ENCODE results near the gene CLCN6.

Gene CLCN6

GRCh38 chr1:11839727-11840705, 34.0 kb downstream of the CLCN6 start:
- Histone ChIP-seq H3K4ac (ENCODE audit: low read depth, low read length) (no peak overlapping the region), H3K36me3 (ENCODE audit: control insufficient read depth in 1 of 2, insufficient read depth in 2 of 2, low read length in 2 of 2) (peaks cover 77 to 89% of the 10 kb centered on the region in 2 experiments), H2AFZ (ENCODE audit: insufficient read depth, low read length, poor library complexity) (no peak overlapping the region), H4K91ac (ENCODE audit: low read depth, low read length) (no peak overlapping the region), H3K14ac (ENCODE audit: low read length) (no peak overlapping the region), H2AK5ac (ENCODE audit: low read length) (no peak overlapping the region), H3K23ac (ENCODE audit: low read length) (no peak overlapping the region), H4K8ac (ENCODE audit: low read depth, low read length) (no peak overlapping the region), H3K9ac (ENCODE audit: low read length) (no peak overlapping the region), H3K4me3 (ENCODE audit: low read depth, low read length) (no peak overlapping the region), H3K79me1 (ENCODE audit: low read length) (no peaks in the 10 kb centered on the region), H4K12ac (ENCODE audit: low read depth, low read length) (no peak overlapping the region), H2BK12ac (ENCODE audit: low read length) (no peak overlapping the region), H2BK120ac (ENCODE audit: insufficient read depth, low read length, poor library complexity) (no peak overlapping the region), H3K27me3 (ENCODE audit: insufficient read depth, low read length) (no peaks in the 10 kb centered on the region), H3K4me1 (ENCODE audit: control insufficient read depth in 1 of 2, insufficient read depth in 2 of 2, low read length in 2 of 2) (no peaks in the 10 kb centered on the region), H3K27ac (ENCODE audit: low read depth, low read length) (no peak overlapping the region), H2BK5ac (ENCODE audit: low read depth, low read length, poor library complexity) (no peak overlapping the region), H3K18ac (ENCODE audit: low read length) (no peak overlapping the region), H3K4me2 (ENCODE audit: low read length) (no peak overlapping the region), H3K79me2 (ENCODE audit: control insufficient read depth, insufficient read depth, low read length, poor library complexity) (no peaks in the 10 kb centered on the region), H3K9me3 (ENCODE audit: insufficient read depth, low read depth, low read length) (peaks cover 2% of the 10 kb centered on the region)
- no CpG with 5 or more reads among the region's 20 CpGs for WGBS (ENCODE audit: extremely low coverage, insufficient coverage, insufficient read length)
- no peak for DNase-seq

DNA sequence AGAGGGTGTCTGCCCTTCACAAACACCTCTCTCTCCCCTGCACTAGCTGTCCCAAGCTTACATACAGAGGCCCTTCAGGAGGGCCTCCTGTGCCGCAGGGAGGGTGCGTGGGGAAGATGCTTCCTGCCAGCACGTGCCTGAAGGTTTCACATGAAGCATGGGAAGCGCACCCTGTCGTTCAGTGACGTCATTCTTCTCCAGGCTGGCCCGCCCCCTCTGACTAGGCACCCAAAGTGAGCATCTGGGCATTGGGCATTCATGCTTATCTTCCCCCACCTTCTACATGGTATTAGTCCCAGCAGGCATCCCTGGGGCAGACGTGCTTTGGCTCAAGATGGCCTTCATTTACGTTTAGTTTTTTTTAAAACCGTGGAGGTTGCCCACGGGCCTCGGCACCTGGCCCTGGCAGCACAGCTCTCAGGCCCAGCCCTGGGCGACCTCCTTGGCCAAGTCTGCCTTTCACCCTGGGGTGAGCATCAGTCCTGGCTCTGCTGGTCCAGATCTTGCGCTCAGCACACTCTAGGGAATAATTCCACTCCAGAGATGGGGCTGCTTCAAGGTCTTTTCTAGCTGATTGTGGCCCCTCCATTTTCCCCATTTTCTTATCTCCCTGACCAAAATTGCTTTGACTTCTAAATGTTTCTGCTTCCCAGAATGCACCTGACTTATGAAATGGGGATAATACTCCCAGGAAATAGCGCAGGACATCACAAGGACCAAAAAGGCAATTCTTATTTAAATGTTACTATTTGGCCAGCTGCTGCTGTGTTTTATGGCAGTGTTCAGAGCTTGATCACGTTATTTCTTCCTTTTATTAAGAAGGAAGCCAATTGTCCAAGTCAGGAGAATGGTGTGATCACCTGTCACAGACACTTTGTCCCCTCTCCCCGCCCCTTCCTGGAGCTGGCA, 35.5 kb downstream of the CLCN6 start:
- no peak overlapping the region for H3K4me3 ChIP-seq (ENCODE audit: low read depth, low read length)
- no peak overlapping the region for H2BK12ac ChIP-seq (ENCODE audit: low read length)
- no peak overlapping the region for H3K23ac ChIP-seq (ENCODE audit: low read length)
- H2BK120ac ChIP-seq (ENCODE audit: insufficient read depth, low read length, poor library complexity), result no peak overlapping the region
- H2BK5ac ChIP-seq (ENCODE audit: low read depth, low read length, poor library complexity), result no peak overlapping the region
- H3K4ac ChIP-seq (ENCODE audit: low read depth, low read length), result no peak overlapping the region
- no peak overlapping the region for H4K8ac ChIP-seq (ENCODE audit: low read depth, low read length)
- no peak overlapping the region for H4K12ac ChIP-seq (ENCODE audit: low read depth, low read length)
- no CpG with 5 or more reads among the region's 17 CpGs for WGBS (ENCODE audit: extremely low coverage, insufficient coverage, insufficient read length)
- H3K9ac ChIP-seq (ENCODE audit: low read length), result no peak overlapping the region
- DNase-seq, result no peak
- H3K36me3 ChIP-seq (ENCODE audit: control insufficient read depth in 1 of 2, insufficient read depth in 2 of 2, low read length in 2 of 2), result peaks cover 66 to 79% of the 10 kb centered on the region in 2 experiments
- no peak overlapping the region for H2AFZ ChIP-seq (ENCODE audit: insufficient read depth, low read length, poor library complexity)
- H4K91ac ChIP-seq (ENCODE audit: low read depth, low read length), result no peak overlapping the region
- no peaks in the 10 kb centered on the region for H3K79me1 ChIP-seq (ENCODE audit: low read length)
- no peak overlapping the region for H3K4me2 ChIP-seq (ENCODE audit: low read length)
- no peak overlapping the region for H2AK5ac ChIP-seq (ENCODE audit: low read length)
- H3K9me3 ChIP-seq (ENCODE audit: insufficient read depth, low read depth, low read length), result peaks cover 2% of the 10 kb centered on the region
- no peak overlapping the region for H3K27ac ChIP-seq (ENCODE audit: low read depth, low read length)
- H3K4me1 ChIP-seq (ENCODE audit: control insufficient read depth in 1 of 2, insufficient read depth in 2 of 2, low read length in 2 of 2), result no peaks in the 10 kb centered on the region
- H3K14ac ChIP-seq (ENCODE audit: low read length), result no peak overlapping the region
- H3K79me2 ChIP-seq (ENCODE audit: control insufficient read depth, insufficient read depth, low read length, poor library complexity), result no peaks in the 10 kb centered on the region
- H3K27me3 ChIP-seq (ENCODE audit: insufficient read depth, low read length), result no peaks in the 10 kb centered on the region
- no peak overlapping the region for H3K18ac ChIP-seq (ENCODE audit: low read length)

DNA sequence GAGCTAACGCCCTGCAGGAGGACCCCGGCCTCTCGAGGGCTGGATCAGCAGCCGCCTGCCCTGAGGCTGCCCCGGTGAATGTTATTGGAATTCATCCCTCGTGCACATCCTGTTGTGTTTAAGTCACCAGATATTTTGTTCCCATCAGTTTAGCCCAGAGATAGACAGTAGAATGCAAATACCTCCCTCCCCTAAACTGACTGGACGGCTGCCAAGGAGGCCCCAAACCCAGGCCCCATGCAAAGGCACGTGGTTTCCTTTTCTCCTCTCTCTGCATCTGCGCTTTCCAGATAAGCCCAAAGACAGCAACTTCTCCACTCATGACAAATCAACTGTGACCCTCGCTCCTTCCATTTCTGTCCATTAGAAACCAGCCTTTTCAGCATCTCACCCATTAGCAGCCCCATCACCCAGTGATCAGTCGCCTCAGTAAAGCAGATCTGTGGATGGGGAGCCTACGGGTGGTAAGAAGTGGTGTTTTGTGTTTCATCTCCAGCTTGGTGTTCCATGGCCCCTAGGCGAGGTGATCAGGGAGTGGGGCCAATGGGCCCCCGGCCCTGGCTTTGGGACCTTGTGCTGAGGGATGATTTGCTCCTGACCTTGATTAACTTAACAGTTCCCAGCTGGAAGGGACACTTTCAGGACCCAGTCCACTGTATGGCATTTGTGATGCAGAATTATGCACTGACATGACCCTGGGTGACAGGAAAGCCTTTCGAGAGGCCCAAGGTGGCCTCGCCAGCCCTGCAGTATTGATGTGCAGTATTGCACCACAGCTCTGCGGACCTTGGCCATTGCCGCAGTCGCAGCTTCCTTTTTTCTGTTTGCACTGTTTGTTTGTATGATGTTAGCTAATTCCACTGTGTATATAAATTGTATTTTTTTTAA, 36.4 kb downstream of the CLCN6 start:
- no peak overlapping the region for H2BK12ac ChIP-seq (ENCODE audit: low read length)
- no peak overlapping the region for H3K9ac ChIP-seq (ENCODE audit: low read length)
- H3K4me2 ChIP-seq (ENCODE audit: low read length), result no peak overlapping the region
- no peak overlapping the region for H2AK5ac ChIP-seq (ENCODE audit: low read length)
- H3K23ac ChIP-seq (ENCODE audit: low read length), result no peak overlapping the region
- H2AFZ ChIP-seq (ENCODE audit: insufficient read depth, low read length, poor library complexity), result no peak overlapping the region
- no peaks in the 10 kb centered on the region for H3K27me3 ChIP-seq (ENCODE audit: insufficient read depth, low read length)
- no peaks in the 10 kb centered on the region for H3K79me1 ChIP-seq (ENCODE audit: low read length)
- peaks cover 63 to 77% of the 10 kb centered on the region in 2 experiments for H3K36me3 ChIP-seq (ENCODE audit: control insufficient read depth in 1 of 2, insufficient read depth in 2 of 2, low read length in 2 of 2)
- no peak for DNase-seq
- no peak overlapping the region for H3K4me3 ChIP-seq (ENCODE audit: low read depth, low read length)
- H3K27ac ChIP-seq (ENCODE audit: low read depth, low read length), result no peak overlapping the region
- no peak overlapping the region for H4K12ac ChIP-seq (ENCODE audit: low read depth, low read length)
- no peak overlapping the region for H3K4ac ChIP-seq (ENCODE audit: low read depth, low read length)
- no peak overlapping the region for H2BK5ac ChIP-seq (ENCODE audit: low read depth, low read length, poor library complexity)
- H4K91ac ChIP-seq (ENCODE audit: low read depth, low read length), result no peak overlapping the region
- H2BK120ac ChIP-seq (ENCODE audit: insufficient read depth, low read length, poor library complexity), result no peak overlapping the region
- H3K9me3 ChIP-seq (ENCODE audit: insufficient read depth, low read depth, low read length), result peaks cover 2% of the 10 kb centered on the region
- no peaks in the 10 kb centered on the region for H3K79me2 ChIP-seq (ENCODE audit: control insufficient read depth, insufficient read depth, low read length, poor library complexity)
- H4K8ac ChIP-seq (ENCODE audit: low read depth, low read length), result no peak overlapping the region
- H3K18ac ChIP-seq (ENCODE audit: low read length), result no peak overlapping the region
- WGBS (ENCODE audit: extremely low coverage, insufficient coverage, insufficient read length), result no CpG with 5 or more reads among the region's 19 CpGs
- no peak overlapping the region for H3K14ac ChIP-seq (ENCODE audit: low read length)
- no peaks in the 10 kb centered on the region for H3K4me1 ChIP-seq (ENCODE audit: control insufficient read depth in 1 of 2, insufficient read depth in 2 of 2, low read length in 2 of 2)

All from trophoblast cell (in vitro differentiated cells and primary cell).